HepG2 (cell line): ENCODE data around the gene CEACAM21.

Source experiments
- CTCF ChIP-seq: sonication (generic); formaldehyde crosslinking; IDR thresholded peaks from 2 replicates; pipeline ENCODE4 v1.5.0; 2020; ENCODE audit warnings: mild to moderate bottlenecking, missing genetic modification reagents, moderate library complexity
- NCOA1 ChIP-seq: sonication (generic); formaldehyde crosslinking; IDR thresholded peaks from 2 replicates; pipeline ENCODE4 v1.9.0; 2021; ENCODE audit warnings: missing genetic modification reagents
- NFIB ChIP-seq: sonication (generic); formaldehyde crosslinking; IDR thresholded peaks from 2 replicates; pipeline ENCODE4 v1.9.0; 2021; ENCODE audit warnings: missing genetic modification reagents, mild to moderate bottlenecking, borderline replicate concordance
- PHF21A ChIP-seq: sonication (generic); formaldehyde crosslinking; IDR thresholded peaks from 2 replicates; pipeline ENCODE4 v1.5.0; 2020; ENCODE audit warnings: mild to moderate bottlenecking, missing genetic modification reagents

DNA sequence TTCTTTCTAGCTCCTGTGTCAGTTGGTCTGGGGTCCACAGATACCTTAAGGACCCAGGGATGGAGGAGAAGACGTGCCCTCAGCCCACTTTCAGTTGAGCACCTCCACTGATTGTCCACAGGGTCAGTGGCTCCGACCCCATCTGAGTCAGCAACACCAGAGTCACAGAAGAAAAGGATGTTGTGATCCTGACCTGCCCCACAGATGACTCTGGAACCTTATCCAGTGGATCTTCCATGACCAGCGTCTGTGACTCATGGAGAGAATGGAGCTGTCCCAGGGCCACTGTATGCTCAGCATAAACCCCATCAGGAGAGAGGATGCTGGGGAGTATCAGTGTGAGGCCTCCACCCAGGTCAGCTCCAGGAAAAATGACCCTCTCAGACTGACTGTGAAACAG lies 28.9 kb downstream of the CEACAM21 start:
- TF ChIP-seq PHF21A (no peak), NCOA1 (CRISPR knock-in tag) (no peak), NFIB (CRISPR knock-in tag) (no peak), CTCF (CRISPR knock-in tag) (no peak)
